RWPE2 (cell line): Measurements from ENCODE around the gene DSEL.

ENCODE experiments used
- ATAC-seq: fragments of 200-7000 bp; cut with Tn5 transposase; 3 replicates; pipeline ENCODE4 v1.9.1; 2021; ENCODE audit warnings: low read depth
- DNase-seq: peaks from one replicate; pipeline ENCODE4 v3.0.0-alpha.2; 2020; ENCODE audit warnings: low spot score
- H3K27ac ChIP-seq: fragments of 450-650 bp; 2 replicates; pipeline ENCODE4 v1.5.1; 2017; ENCODE audit warnings: mild to moderate bottlenecking; ENCODE audit not compliant: poor library complexity, severe bottlenecking
- H3K27me3 ChIP-seq: fragments of 250-450 bp; sonication (Bioruptor Pico); 2 replicates; pipeline ENCODE4 v1.5.1; 2021; ENCODE audit warnings: mild to moderate bottlenecking, moderate library complexity; ENCODE audit not compliant: insufficient read depth, poor library complexity, severe bottlenecking
- H3K36me3 ChIP-seq: fragments of 250-450 bp; sonication (Bioruptor Pico); 2 replicates; pipeline ENCODE4 v1.5.1; 2020; ENCODE audit warnings: low read depth, mild to moderate bottlenecking, moderate library complexity
- H3K4me1 ChIP-seq: fragments of 250-450 bp; sonication (Bioruptor Pico); 2 replicates; pipeline ENCODE4 v1.5.1; 2021; ENCODE audit warnings: mild to moderate bottlenecking, moderate library complexity; ENCODE audit not compliant: insufficient read depth, poor library complexity, severe bottlenecking
- H3K4me3 ChIP-seq: fragments of 250-450 bp; sonication (Bioruptor Pico); 2 replicates; pipeline ENCODE4 v1.5.1; 2021; ENCODE audit warnings: mild to moderate bottlenecking, moderate library complexity; ENCODE audit not compliant: severe bottlenecking
- H3K9me3 ChIP-seq: fragments of 250-450 bp; sonication (Bioruptor Pico); 2 replicates; pipeline ENCODE4 v1.5.1; 2021; ENCODE audit warnings: mild to moderate bottlenecking, moderate library complexity; ENCODE audit not compliant: severe bottlenecking
- TF ChIP-seq, protein P1 (sequence below): fragments of 450-650 bp; IDR thresholded peaks from one replicate; pipeline ENCODE4 v1.5.1; 2017; ENCODE audit warnings: mild to moderate bottlenecking, moderate library complexity; ENCODE audit not compliant: poor library complexity, severe bottlenecking

The DSEL gene

DNA sequence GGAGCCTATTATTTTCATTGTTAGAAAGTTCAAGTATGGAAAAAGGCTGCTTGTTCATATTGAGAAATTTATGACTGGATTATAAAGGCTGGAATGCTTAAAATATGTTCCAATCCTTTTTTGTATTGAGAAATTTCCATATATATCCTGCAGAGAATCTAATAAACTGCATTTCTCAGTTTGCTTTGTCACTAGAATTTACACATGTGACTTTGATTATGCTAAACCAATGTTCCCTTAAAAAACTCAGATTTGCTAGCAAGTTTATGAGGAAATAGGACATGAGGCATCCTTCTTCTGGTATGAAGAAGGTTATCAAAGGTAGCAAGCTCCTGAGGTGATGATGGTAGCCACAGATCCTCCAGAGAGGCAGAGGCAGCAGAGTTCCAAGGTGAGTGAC lies 29.2 kb upstream of the DSEL start:
- ATAC-seq, result no peak
- Histone ChIP-seq H3K4me3 (no peak overlapping the region), H3K27ac (no peak overlapping the region), H3K36me3 (no peaks in the 10 kb centered on the region), H3K4me1 (no peaks in the 10 kb centered on the region), H3K27me3 (no peaks in the 10 kb centered on the region), H3K9me3 (no peaks in the 10 kb centered on the region)
- no peak for DNase-seq
- TF ChIP-seq, protein P1, sequence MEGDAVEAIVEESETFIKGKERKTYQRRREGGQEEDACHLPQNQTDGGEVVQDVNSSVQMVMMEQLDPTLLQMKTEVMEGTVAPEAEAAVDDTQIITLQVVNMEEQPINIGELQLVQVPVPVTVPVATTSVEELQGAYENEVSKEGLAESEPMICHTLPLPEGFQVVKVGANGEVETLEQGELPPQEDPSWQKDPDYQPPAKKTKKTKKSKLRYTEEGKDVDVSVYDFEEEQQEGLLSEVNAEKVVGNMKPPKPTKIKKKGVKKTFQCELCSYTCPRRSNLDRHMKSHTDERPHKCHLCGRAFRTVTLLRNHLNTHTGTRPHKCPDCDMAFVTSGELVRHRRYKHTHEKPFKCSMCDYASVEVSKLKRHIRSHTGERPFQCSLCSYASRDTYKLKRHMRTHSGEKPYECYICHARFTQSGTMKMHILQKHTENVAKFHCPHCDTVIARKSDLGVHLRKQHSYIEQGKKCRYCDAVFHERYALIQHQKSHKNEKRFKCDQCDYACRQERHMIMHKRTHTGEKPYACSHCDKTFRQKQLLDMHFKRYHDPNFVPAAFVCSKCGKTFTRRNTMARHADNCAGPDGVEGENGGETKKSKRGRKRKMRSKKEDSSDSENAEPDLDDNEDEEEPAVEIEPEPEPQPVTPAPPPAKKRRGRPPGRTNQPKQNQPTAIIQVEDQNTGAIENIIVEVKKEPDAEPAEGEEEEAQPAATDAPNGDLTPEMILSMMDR, result no peak

DNA sequence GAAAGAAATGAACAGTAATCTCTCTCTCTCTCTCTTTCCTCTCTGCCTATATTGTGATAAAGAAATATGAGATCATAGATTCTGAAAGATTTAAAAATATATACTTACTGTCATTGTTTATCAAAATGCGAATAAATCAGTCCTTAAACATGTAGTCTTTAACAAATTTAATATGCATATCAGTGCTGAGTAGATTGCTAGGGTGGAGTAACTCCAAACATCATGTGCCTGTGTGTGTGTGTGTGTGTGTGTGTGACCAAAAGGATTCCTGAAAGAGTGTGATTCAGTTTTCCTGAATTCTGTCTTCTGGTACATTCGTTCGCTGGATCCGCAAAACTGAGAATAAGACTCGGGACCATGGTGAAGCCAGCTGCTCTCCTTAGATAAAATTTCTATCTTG lies 24.0 kb upstream of the DSEL start:
- DNase-seq, result no peak
- H3K4me1 ChIP-seq, result no peaks in the 10 kb centered on the region
- no peak for ATAC-seq

DNA sequence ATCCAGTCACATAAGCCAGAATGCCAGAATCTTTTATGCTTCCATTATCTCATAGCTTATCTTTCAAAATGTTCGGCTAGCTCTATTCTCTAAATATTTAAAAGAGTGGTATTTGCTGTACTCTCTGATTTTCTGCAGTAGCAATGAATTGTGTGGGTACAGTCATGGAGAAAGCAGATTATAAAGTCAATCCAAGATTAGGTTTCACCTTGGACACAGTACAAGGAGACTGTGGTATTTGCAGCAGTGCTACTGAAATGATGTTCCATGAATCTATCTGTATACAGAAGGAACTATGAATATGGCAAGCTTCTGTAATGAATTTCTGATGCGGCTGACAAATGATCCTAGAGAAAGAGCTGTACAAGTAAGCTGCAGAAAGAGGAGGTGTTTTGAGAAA lies 15.4 kb upstream of the DSEL start:
- no peak for ATAC-seq
- no peaks in the 10 kb centered on the region for H3K9me3 ChIP-seq
- H3K4me3 ChIP-seq, result no peak overlapping the region
- no peaks in the 10 kb centered on the region for H3K4me1 ChIP-seq
- TF ChIP-seq, protein P1, result no peak
- no peak overlapping the region for H3K27ac ChIP-seq
- DNase-seq, result no peak
- H3K27me3 ChIP-seq, result no peaks in the 10 kb centered on the region
- H3K36me3 ChIP-seq, result no peaks in the 10 kb centered on the region

More for the DNA sequence above, 24.0 kb upstream of the DSEL start:
- Histone ChIP-seq H3K9me3 (peaks cover 2% of the 10 kb centered on the region), H3K27me3 (no peaks in the 10 kb centered on the region), H3K36me3 (no peaks in the 10 kb centered on the region), H3K4me3 (no peak overlapping the region), H3K27ac (no peak overlapping the region)
- TF ChIP-seq, protein P1, result no peak

DNA sequence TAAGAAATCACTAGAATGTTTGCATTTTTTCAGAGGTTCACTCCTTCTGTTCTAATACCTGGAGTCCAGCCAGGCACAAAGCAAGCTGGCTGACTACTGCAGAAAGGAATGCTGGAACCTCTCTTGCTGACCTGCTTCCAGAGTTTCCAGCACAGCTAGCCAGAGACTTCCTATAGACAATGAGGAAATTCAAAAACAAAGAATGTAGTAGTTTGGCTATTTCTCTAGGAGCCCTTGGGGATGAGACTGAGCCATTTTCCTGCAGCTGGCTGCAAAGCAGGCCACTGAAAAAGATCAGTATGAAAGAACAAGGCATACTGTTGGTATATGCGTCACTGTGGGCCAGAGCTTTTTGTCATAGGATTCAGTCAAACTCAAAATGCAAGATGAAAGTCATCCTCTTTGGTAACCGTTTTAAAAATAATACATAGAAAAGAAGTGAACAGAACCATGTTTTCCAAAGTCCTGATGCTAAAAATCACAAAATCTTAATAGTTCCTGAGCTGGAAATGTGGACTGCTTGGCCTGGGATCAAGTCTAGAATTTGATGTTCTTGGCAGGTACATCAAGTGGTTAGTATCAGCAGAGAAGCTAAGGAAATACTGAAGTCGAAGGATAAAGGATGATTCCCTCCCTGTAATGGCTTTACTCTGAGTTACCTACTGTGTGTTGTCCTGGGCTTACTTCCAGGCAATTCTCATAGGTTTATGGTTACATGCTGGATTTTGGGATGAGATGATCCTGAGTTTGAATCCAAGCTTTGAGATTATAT lies 9.0 kb upstream of the DSEL start:
- Histone ChIP-seq H3K4me1 (peaks cover 12% of the 10 kb centered on the region), H3K9me3 (no peaks in the 10 kb centered on the region), H3K27ac (peak overlapping the region; percentile 86), H3K36me3 (no peaks in the 10 kb centered on the region), H3K27me3 (no peaks in the 10 kb centered on the region), H3K4me3 (no peak overlapping the region)
- peak; percentile 99 for ATAC-seq
- peak; percentile 82 for DNase-seq
- TF ChIP-seq, protein P1, result no peak

DNA sequence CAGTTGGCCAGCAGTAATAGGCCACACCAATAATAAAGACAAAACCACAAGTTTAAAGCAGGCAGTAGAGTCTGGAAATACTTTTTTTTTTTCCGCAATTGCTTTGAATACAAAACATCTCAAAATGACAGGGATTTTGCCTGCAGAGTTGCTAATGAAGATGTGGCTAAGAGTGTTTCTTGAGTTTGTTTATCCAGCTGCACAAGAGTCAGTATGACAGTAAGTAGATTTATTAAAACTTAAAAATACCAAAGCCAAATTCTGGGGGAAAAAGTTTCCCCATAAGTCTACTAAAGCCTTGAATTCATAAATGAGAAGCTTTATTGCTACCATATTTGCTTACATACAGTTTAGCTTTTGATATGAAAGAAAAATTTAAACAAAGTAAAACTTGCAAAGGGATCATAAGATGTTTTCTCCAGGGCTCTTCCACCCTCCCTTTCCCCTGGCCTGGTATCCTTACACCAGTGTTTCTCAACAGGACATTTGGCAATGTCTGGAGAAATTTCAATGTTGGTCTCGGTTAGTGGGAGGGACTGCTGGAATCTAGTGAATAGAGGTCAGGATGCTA lies 3.9 kb upstream of the DSEL start:
- H3K27me3 ChIP-seq, result no peaks in the 10 kb centered on the region
- ATAC-seq, result no peak
- H3K27ac ChIP-seq, result no peak overlapping the region

More for the DNA sequence above, 3.9 kb upstream of the DSEL start:
- Histone ChIP-seq H3K36me3 (no peaks in the 10 kb centered on the region), H3K4me3 (no peak overlapping the region), H3K9me3 (no peaks in the 10 kb centered on the region), H3K4me1 (peaks cover 6% of the 10 kb centered on the region)
- TF ChIP-seq, protein P1, result no peak
- DNase-seq, result no peak
